ENCODE results near the gene NINJ1.
"Not testable (repeated sequence)": the region's sequence is repeated elsewhere in the genome, so short reads cannot be mapped to it uniquely, and the experiment has no call there.

NINJ1 gene

GRCh38 chr9:93159601-93160471 is 25.8 kb upstream of the NINJ1 start:
- DNase-seq (ENCODE audit: low read depth, low spot score), result peak; percentile 51

DNA sequence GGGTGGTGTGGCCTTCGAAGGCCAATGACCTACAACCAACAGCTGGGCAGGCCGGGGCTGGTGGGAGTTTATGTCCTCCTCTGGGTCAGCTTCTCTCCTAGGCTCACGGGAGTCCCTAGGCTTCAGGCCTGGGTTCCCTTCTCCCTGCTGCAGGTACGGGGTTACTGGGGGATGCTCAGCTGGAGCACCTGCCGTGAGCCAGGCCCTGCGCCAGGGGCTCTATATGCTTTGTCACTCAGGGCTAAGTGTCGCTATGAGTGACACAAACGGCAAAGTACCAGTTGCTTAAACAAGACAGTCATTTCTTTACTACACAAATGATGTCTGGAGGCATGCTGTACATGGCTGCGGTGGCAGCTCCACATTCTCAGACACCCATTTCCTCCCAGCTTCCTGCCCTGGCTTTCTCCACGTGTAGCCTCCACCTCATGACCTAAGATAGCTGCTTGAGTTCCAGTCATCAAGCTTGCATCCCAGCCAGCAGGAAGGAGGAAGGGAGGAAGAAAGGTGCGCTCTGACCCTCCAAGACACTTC is 22.5 kb upstream of the NINJ1 start:
- DNase-seq (ENCODE audit: low read depth, low spot score), result no peak

DNA sequence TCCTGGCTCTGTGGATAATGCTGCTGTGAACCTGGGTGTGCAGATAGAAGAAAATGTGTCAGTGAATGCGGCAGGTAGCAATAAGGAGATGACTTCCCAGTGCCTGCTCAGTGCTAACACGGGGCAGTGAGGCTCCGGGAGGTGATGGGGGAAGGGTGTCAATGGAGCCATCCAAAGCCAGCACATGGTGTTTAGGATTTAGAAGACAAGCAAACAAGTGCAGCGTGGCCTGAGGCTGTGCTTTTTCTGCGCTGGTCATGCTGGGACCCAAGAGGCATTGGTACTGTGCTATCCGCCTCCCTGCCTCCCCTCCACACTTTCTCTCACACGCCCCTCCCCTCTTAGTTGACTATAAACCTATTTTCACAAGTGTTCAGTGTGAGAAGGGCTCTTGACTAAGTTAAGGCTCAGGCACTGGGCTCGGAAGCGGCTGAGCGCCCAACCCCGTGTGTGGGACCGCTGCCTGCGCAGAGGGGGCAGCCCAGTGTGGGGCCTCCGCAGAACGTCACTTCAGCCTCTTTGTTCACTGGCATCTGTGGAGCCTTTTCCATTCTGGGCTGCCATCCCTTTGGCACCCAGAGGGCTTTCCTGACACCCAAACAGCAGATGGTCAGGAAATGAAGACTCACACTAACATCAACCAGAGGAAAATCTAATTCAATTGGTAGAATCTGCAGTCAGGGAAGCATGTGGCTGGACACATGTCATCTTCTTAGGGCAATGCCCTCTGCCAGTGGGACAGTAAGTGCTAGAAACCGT is 21.8 kb upstream of the NINJ1 start:
- DNase-seq (ENCODE audit: low read depth, low spot score), result no peak

DNA sequence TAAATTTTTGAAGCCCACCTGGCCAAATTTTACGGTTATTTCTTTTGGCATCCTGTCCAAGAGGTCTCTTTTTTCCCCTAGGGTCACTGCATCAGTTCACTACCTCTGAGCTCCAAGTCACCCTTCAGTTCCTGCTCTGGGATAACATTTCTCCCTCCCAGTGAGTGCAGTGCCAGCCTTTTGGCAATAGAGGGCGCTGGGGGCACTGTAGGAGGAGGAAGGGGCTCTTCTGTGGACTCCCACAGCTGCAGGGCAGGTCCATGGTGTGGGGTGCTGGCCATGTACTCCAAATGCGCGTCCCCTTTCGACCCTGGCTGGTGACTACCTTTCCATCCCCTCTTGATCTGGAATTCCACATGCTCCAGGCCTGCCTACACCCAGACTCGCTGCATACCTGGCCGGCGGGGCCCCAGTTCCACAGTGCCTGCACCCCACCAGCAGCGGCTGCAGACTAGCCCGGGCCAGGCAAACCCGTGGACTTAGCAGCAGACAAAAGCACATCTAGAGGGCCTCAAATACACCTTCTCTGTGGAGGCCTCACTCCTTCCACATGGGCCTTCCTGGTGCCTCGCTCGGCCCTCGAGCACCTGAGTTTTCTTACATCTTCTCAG is 20.3 kb upstream of the NINJ1 start:
- DNase-seq (ENCODE audit: low read depth, low spot score), result no peak

DNA sequence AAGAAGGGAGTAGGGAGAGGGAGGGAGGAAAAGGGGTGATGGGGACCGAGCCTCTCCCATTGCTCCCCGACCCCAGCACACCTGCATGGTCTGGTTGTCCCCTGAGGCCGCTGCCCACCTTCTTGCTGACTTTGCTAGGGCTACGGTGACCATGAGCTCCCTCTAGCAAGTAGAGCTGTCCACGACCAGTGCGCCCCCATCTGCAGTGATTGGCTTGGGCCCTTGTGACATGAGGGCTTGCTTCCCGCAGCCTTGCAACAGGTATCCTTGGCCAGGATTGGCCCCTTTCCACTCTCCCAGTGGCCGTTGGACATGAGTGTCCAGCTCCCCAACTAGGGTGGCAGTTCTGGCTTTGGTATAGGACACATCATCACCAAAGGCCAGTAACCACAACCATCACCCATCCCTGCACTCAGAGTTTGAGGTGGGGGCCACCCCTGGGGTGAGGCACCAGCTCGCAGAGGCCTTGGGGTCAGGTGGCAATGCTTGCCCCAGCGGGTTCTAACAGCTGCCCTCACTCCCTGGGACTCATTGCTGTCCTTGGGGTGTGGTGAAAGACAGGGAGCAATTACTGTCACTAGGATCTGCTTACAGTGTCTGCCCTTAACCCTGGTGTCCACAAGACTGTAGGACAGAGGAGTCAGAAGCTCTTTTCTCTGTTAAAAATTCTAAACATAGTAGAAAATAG is 17.2 kb upstream of the NINJ1 start:
- DNase-seq (ENCODE audit: low read depth, low spot score), result no peak

DNA sequence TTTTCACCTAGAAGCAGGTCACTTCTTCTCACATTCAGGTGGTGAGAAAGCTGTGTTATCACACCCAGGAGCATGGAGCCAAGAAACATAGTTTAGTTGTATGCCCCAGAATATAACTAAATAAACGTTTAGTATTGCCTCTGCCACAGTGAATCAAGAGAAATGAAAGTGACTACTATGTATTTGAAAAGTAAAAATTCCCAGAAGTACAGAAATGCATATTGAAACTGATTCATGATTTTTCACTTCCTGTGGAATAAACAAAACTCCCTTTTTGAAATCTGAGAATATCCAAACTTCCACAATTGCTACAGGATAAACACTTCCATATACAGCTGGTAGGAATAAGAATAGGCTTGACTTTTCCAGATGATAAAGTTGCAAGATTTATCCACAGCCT is 15.3 kb upstream of the NINJ1 start:
- no peak for DNase-seq (ENCODE audit: low read depth, low spot score)

DNA sequence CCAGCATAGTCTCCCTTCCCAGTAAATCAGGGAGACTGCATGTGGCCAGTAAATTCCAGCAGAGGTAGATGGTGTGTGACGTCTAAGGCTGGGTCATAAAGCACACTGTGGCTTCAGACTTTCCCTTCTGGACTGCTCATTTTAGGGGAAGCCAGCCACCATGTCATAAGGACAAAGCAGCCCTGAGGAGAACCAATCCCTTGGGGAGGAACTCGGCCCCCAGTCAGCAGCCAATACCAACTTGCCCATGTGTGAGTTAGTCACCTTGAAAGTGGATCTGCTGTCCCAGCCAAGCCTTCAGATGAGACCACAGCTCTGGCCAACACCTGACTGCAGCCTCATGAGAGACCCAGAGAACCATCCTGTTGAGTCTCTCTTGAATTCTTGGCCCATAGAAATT is 14.7 kb upstream of the NINJ1 start:
- DNase-seq (ENCODE audit: low read depth, low spot score), result no peak

- no peak for DNase-seq (ENCODE audit: low read depth, low spot score)
Observed at GRCh38 chr9:93147632-93148031, 13.6 kb upstream of the NINJ1 start.

DNA sequence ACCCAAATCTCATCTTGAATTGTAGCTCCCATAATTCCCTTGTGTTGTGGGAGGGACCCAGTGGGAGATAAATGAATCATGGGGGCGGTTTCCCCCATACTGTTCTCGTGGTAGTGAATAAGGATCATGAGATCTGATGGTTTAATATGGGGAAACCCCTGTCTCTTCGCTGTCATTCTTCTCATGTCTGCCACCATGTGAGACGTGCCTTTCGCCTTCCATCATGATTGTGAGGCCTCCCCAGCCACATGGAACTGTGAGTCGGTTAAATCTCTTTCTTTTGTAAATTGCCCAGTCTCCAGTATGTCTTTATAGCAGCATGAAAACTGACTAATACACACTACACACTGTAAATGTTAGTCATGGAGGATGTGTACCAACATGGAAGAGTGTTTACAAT is 12.6 kb upstream of the NINJ1 start:
- DNase-seq (ENCODE audit: low read depth, low spot score), result not testable (repeated sequence)

DNA sequence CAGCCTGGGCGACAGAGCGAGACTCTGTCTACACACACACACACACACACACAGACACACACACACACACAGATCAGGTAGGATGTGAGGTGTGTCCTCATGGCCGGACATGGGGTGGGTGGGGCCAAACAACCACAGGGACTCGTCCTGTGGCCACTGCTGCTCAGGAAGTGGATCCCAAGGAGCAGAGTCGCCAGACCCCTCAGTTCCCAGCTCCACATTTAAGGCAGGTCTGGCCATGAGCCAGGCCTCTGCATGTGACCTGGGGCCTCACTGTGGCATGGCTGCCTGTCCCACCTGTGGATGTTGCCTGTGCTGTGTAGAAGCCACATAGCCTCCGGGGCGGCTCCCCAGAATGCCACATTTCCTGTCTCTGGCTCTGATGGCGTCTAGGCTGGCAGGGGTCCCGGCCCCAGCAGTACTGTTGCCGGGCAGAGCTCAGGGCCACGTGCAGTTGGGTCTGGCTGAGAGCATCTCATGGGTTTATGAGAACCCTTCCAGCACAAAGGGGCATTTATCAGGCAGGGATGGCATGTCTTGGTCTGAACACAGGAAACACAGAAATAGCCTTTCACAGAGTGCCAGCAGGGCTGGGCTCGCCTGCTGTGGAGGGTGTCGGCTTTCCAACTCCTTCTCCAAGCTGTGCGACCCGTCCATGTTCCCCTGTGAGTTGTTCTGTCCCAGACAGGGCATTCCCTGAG is 9.9 kb upstream of the NINJ1 start:
- DNase-seq (ENCODE audit: low read depth, low spot score), result no peak

DNA sequence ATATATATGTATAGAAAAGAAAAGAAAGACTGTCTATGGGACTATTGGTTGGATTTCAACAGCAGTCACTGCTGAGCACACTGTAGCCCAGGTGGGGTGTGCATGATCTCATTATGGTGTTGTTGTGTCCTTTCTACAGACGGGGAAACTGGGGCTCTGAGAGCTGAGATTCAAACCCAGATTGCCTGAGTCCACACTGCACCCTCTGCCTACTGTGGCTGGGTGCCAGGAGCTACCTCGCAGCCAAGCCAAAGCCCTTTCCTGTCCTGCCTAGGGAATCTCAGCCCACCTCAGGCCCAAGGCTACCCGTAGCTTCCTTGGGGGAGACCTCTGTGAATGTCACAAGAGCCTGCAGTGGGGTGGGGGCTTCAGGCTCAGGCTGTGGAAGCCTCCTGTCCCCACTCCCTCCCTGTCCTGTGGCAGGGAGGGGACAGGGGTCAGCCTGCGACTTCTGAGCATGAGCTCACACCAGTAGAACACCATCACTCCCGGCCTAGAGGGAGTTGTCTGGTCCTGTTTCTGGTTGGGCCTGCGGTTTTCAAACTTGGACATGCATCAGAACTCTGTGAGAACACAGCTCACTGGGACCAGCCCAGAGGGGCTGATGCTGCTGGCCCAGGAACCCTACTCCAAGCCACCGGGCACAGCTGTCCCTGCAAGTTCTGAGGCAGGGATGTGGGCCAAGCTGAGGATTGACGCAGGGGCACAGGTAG is 7.9 kb upstream of the NINJ1 start:
- no peak for DNase-seq (ENCODE audit: low read depth, low spot score)

GRCh38 chr9:93139365-93140182 is 5.5 kb upstream of the NINJ1 start:
- DNase-seq (ENCODE audit: low read depth, low spot score), result no peak

GRCh38 chr9:93138171-93138764 is 4.2 kb upstream of the NINJ1 start:
- no peak for DNase-seq (ENCODE audit: low read depth, low spot score)

- no peak for DNase-seq (ENCODE audit: low read depth, low spot score)
Observed at GRCh38 chr9:93137362-93137761, 3.3 kb upstream of the NINJ1 start.

GRCh38 chr9:93136011-93136440 is 2.0 kb upstream of the NINJ1 start:
- no peak for DNase-seq (ENCODE audit: low read depth, low spot score)

DNA sequence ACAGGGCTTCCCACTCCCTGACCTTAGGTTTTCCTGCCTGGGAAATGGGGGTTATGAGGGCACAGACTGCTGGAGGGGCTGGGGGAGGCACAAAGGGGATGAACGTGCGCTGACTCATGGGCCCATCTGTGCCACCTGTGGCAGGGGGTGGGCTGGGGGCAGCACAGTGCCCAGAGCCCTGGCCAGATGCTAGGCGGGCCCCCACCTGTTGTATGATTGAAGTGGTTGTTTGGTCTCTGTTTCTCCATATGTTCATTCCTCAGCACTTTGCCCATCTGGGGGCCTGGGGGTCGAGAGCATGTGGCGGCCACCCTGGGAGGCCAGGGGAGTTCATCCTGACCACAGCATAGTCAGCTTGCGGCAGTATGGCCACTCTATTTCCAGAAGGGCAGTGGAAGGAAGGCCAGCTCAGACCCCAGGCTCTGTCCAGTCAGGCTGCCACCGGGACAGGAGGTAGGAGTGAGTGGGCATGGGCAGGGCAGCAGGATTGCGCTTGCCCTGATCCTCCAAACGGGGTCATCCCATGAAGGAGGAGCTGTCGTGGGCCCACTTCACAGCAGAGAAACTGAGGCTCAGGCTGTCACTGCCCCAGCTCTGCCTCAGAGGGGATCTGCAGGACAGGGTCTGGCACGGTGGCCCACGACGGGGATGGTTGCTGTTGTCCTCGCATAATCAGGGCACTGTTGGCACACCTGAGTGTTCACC is 841 bp upstream of the NINJ1 start:
- DNase-seq (ENCODE audit: low read depth, low spot score), result no peak

- no peak for DNase-seq (ENCODE audit: low read depth, low spot score)
Observed at GRCh38 chr9:93133681-93134014, 403 bp downstream of the NINJ1 start.

- DNase-seq (ENCODE audit: low read depth, low spot score), result no peak
Observed at GRCh38 chr9:93132946-93133680, 938 bp downstream of the NINJ1 start.
